Stimulated activated CD4-positive, alpha-beta T cell treated with anti-CD3 and anti-CD28 coated beads, Interleukin-4, amount 100 ng/mL, for 48 hours (primary cell): ENCODE data around the gene DNM1L.

Experiments
- DNase-seq, 2 donors: peaks; one replicate each; pipeline ENCODE4 v3.0.0-alpha.2; 2020; ENCODE audit warnings: low read depth in 2 of 2

Gene DNM1L

GRCh38 chr12:32756476-32757066 lies 77.5 kb downstream of the DNM1L start:
- no peak for DNase-seq

- DNase-seq, result no peak
Measured at GRCh38 chr12:32757157-32757556, 78.1 kb downstream of the DNM1L start.

GRCh38 chr12:32761716-32762115 lies 82.6 kb downstream of the DNM1L start:
- no peak for DNase-seq

GRCh38 chr12:32765906-32766305 lies 86.8 kb downstream of the DNM1L start:
- no peak for DNase-seq

- DNase-seq, result no peak
Measured at GRCh38 chr12:32768518-32768917, 89.4 kb downstream of the DNM1L start.

GRCh38 chr12:32770141-32770540 lies 91.0 kb downstream of the DNM1L start:
- DNase-seq, result no peak

- no peak for DNase-seq
Measured at GRCh38 chr12:32773691-32774090, 94.6 kb downstream of the DNM1L start.

- no peak for DNase-seq
Measured at GRCh38 chr12:32776258-32776657, 97.2 kb downstream of the DNM1L start.

GRCh38 chr12:32777159-32777558 lies 98.1 kb downstream of the DNM1L start:
- no peak for DNase-seq

GRCh38 chr12:32777691-32778175 lies 98.6 kb downstream of the DNM1L start:
- DNase-seq, result no peak

GRCh38 chr12:32780071-32780470 lies 101.0 kb downstream of the DNM1L start:
- no peak for DNase-seq

GRCh38 chr12:32783029-32783428 lies 103.9 kb downstream of the DNM1L start:
- DNase-seq, result no peak

GRCh38 chr12:32785557-32785956 lies 106.5 kb downstream of the DNM1L start:
- DNase-seq, result no peak

GRCh38 chr12:32788405-32788804 lies 109.3 kb downstream of the DNM1L start:
- no peak for DNase-seq

GRCh38 chr12:32789446-32789845 lies 110.3 kb downstream of the DNM1L start:
- no peak for DNase-seq

- no peak for DNase-seq
Measured at GRCh38 chr12:32789916-32790315, 110.8 kb downstream of the DNM1L start.

GRCh38 chr12:32794281-32794680 lies 115.2 kb downstream of the DNM1L start:
- DNase-seq, result no peak
